A549 (cell line): ENCODE measurements around the gene MGLL.

Experiments
- CEBPB ChIP-seq, 2 experiments: fragments of >200 bp in 1 of 2; sonication (Bioruptor Twin) in 1 of 2; formaldehyde crosslinking in 1 of 2; IDR thresholded peaks; 2 replicates each; pipeline ENCODE4 v1.6.1; 2012 to 2016
- CHD2 ChIP-seq: fragments of 150-350 bp; IDR thresholded peaks from 2 replicates; pipeline ENCODE4 v1.6.1; 2014; ENCODE audit warnings: low read length; ENCODE audit not compliant: partially characterized antibody
- MAFK ChIP-seq: fragments of 450-650 bp; IDR thresholded peaks from 2 replicates; pipeline ENCODE4 v1.6.1; 2014; ENCODE audit not compliant: partially characterized antibody
- MAX ChIP-seq: IDR thresholded peaks from 2 replicates; pipeline ENCODE4 v1.6.1; 2012
- MYC ChIP-seq: IDR thresholded peaks from 2 replicates; pipeline ENCODE4 v1.6.1; 2012; ENCODE audit warnings: mild to moderate bottlenecking, inconsistent platforms, low read length, improper control_type of control experiment, borderline replicate concordance
- POLR2A ChIP-seq: IDR thresholded peaks from 2 replicates; pipeline ENCODE4 v1.6.1; 2012; ENCODE audit warnings: mild to moderate bottlenecking, low read length
- RARB ChIP-seq: fragments of 250-450 bp; sonication (Bioruptor Pico); IDR thresholded peaks from 2 replicates; pipeline ENCODE4 v1.8.0; 2021; ENCODE audit warnings: mild to moderate bottlenecking, moderate library complexity
- RCOR1 ChIP-seq: fragments of 150-350 bp; IDR thresholded peaks from 2 replicates; pipeline ENCODE4 v1.6.1; 2014; ENCODE audit warnings: antibody characterized with exemption, low read length, low read depth
- TF ChIP-seq, protein P1 (sequence below): fragments of >200 bp; sonication (Bioruptor Twin); formaldehyde crosslinking; IDR thresholded peaks from 3 replicates; pipeline ENCODE4 v1.5.1; 2016

DNA sequence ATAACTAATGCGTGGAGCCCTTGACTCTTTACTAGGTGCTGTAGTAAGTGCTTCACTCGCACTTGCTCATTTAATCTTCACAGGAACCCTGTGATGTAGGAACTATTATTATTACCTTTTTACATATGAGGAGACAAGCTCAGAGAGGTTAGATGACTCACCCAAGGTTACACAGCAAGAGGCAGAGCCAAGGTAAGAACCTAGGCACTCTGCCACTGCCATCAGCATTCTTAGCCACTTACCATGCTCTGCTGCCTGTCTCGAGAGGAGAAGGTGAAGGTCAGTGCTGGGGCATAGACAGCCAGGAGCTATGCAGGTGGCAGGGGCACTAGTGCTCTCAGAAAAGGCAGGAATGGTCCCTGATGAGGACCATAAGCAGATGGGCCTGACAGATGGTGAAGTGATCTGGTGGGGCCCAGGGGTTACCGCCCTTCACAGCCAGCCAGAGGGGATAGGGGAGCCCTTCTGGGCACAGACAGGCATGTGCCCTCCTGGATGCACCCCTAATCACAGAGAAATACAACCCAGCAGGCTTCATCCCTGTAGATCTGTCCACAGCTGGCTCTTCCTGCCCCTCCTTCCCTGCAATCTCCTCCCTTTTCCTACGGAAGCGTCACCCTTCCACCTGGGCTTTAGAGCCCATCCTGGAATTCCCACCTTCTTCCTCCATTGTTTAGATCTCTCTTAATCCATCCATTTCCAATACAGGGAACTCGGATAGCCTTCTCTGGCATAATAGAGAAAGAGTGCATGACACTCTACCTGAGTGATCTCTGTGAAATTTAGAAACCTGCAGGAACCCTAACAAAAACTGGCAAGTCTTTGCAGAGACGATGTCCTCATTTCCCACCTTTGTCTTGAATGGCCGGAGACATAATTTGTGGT lies 122.7 kb downstream of the MGLL start:
- TF ChIP-seq, protein P1, sequence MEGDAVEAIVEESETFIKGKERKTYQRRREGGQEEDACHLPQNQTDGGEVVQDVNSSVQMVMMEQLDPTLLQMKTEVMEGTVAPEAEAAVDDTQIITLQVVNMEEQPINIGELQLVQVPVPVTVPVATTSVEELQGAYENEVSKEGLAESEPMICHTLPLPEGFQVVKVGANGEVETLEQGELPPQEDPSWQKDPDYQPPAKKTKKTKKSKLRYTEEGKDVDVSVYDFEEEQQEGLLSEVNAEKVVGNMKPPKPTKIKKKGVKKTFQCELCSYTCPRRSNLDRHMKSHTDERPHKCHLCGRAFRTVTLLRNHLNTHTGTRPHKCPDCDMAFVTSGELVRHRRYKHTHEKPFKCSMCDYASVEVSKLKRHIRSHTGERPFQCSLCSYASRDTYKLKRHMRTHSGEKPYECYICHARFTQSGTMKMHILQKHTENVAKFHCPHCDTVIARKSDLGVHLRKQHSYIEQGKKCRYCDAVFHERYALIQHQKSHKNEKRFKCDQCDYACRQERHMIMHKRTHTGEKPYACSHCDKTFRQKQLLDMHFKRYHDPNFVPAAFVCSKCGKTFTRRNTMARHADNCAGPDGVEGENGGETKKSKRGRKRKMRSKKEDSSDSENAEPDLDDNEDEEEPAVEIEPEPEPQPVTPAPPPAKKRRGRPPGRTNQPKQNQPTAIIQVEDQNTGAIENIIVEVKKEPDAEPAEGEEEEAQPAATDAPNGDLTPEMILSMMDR = no peak
- TF ChIP-seq RARB (CRISPR knock-in tag) (no peak), POLR2A (no peak), MAFK (no peak), MAX (no peak), MYC (no peak), CEBPB (IDR thresholded peaks at IDR 0.05) (no peak), RCOR1 (no peak), CHD2 (no peak)
